Endothelial cell (in vitro differentiated cells): ENCODE measurements around the gene CCL27. TPM values are rescaled to one million over a fixed set of nuclear protein-coding genes. Genes with fewer than 3 reads are reported as not detected.

Experiments
- DNase-seq: peaks from one replicate; pipeline ENCODE4 v3.0.0; 2021; ENCODE audit warnings: low spot score
- H3K27ac Mint-ChIP-seq: one replicate; pipeline ENCODE4 v1.8.0; 2021; ENCODE audit warnings: mixed read lengths, inconsistent platforms; ENCODE audit not compliant: unreplicated experiment
- H3K27me3 Mint-ChIP-seq: one replicate; pipeline ENCODE4 v1.8.0; 2021; ENCODE audit warnings: mild to moderate bottlenecking, moderate library complexity, mixed read lengths, inconsistent platforms; ENCODE audit not compliant: unreplicated experiment
- H3K36me3 Mint-ChIP-seq: one replicate; pipeline ENCODE4 v1.8.0; 2021; ENCODE audit warnings: mild to moderate bottlenecking, low read depth, mixed read lengths, inconsistent platforms; ENCODE audit not compliant: unreplicated experiment
- H3K4me1 Mint-ChIP-seq: one replicate; pipeline ENCODE4 v1.8.0; 2021; ENCODE audit warnings: mild to moderate bottlenecking, mixed read lengths, inconsistent platforms; ENCODE audit not compliant: unreplicated experiment
- H3K4me3 Mint-ChIP-seq: one replicate; pipeline ENCODE4 v1.8.0; 2021; ENCODE audit warnings: mild to moderate bottlenecking, mixed read lengths, inconsistent platforms; ENCODE audit not compliant: unreplicated experiment
- H3K9me3 Mint-ChIP-seq: one replicate; pipeline ENCODE4 v1.8.0; 2021; ENCODE audit warnings: mixed read lengths, inconsistent platforms; ENCODE audit not compliant: unreplicated experiment
- CTCF ChIP-seq: fragments of 200-600 bp; sonication (generic); IDR thresholded peaks from one replicate; pipeline ENCODE4 v1.5.0; 2021; ENCODE audit warnings: antibody characterized with exemption; ENCODE audit not compliant: unreplicated experiment
- total RNA-seq: library from RNA; stranded (reverse); fragmentation: NEBNext Ultra II Directional; extraction: Animal tissue kit (Norgen Biotek cat#: 25700); gene quantifications from one replicate; pipeline ENCODE4 v1.2.1, GENCODE V29; 2021; ENCODE audit not compliant: unreplicated experiment

CCL27 gene
- total RNA-seq, 1 donor from 2014 or later, result not detected

GRCh38 chr9:34671307-34671706 lies 8.8 kb upstream of the CCL27 start:
- no peak overlapping the region for H3K27ac Mint-ChIP-seq
- H3K4me3 Mint-ChIP-seq, result no peak overlapping the region
- H3K36me3 Mint-ChIP-seq, result peaks cover 14% of the 10 kb centered on the region
- H3K4me1 Mint-ChIP-seq, result no peaks in the 10 kb centered on the region
- peaks cover 4% of the 10 kb centered on the region for H3K9me3 Mint-ChIP-seq
- no peak for TF ChIP-seq CTCF
- no peak for DNase-seq
- peaks cover 5% of the 10 kb centered on the region for H3K27me3 Mint-ChIP-seq

GRCh38 chr9:34669809-34670562 lies 7.5 kb upstream of the CCL27 start:
- H3K36me3 Mint-ChIP-seq, result peaks cover 14% of the 10 kb centered on the region
- H3K27me3 Mint-ChIP-seq, result peaks cover 2% of the 10 kb centered on the region
- peaks cover 2% of the 10 kb centered on the region for H3K4me1 Mint-ChIP-seq
- peaks cover 4% of the 10 kb centered on the region for H3K9me3 Mint-ChIP-seq
- DNase-seq, result no peak
- no peak overlapping the region for H3K27ac Mint-ChIP-seq
- TF ChIP-seq CTCF, result no peak
- H3K4me3 Mint-ChIP-seq, result no peak overlapping the region

- H3K27me3 Mint-ChIP-seq, result peaks cover 11% of the 10 kb centered on the region
- peaks cover 25% of the 10 kb centered on the region for H3K36me3 Mint-ChIP-seq
- peaks cover 4% of the 10 kb centered on the region for H3K9me3 Mint-ChIP-seq
- peaks cover 23% of the 10 kb centered on the region for H3K4me1 Mint-ChIP-seq
- no peak for TF ChIP-seq CTCF
- H3K4me3 Mint-ChIP-seq, result peak overlapping the region; percentile 83
- no peak overlapping the region for H3K27ac Mint-ChIP-seq
- DNase-seq, result peak; percentile 80
Measured at GRCh38 chr9:34665381-34666250, 3.2 kb upstream of the CCL27 start.

- H3K27ac Mint-ChIP-seq, result no peak overlapping the region
- DNase-seq, result no peak
- peaks cover 4% of the 10 kb centered on the region for H3K9me3 Mint-ChIP-seq
- TF ChIP-seq CTCF, result no peak
- H3K4me1 Mint-ChIP-seq, result peaks cover 23% of the 10 kb centered on the region
- H3K27me3 Mint-ChIP-seq, result peaks cover 11% of the 10 kb centered on the region
- peaks cover 28% of the 10 kb centered on the region for H3K36me3 Mint-ChIP-seq
- H3K4me3 Mint-ChIP-seq, result peak overlapping the region; percentile 92
Measured at GRCh38 chr9:34665067-34665380, 2.6 kb upstream of the CCL27 start.
